ENCODE results near the gene VCPKMT.
A peak's percentile ranks its signal among the peaks of the same experiment; 100 is the strongest.

Gene VCPKMT

DNA sequence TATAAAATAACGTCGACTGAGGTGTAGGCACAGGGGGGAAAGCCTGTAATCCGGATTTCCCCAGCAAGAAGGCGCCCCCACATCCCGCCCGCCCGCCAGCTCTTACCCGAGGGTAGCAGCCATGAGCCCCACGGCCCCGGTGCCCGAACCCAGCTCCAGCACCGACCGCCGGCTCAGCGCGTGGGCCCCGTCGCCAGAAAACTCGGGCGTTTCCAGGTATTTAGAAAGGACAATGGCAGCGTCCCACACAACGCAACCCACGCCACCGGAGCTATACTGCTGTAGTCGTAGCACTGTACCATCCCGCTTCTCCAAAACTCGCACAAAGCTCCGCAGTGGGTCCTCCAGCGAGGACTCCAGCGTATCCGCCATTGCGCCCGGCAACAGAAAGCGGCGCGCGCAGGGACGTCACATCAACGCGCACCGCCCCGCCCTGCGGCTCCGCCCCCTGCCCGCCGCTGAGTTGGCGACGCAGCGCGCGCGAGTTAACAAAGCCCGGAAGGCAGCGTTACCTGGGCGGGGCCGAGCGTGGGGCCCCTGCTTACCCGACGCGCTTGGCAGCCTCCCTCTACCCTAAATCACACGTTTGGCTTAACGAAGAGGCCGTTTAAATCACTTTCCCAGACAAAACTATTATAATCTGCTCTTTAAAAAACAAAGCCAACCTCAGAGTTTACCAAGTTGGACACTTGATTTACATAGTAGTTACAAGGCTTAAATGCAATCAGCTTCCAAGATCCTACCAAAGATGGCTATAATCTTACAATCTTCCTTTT is at the start of gene VCPKMT:
VCPKMT (minus strand) TSS at position 392 of the 776 bp plus-strand sequence; CDS start at position 372, 20 bp downstream.
- CTCF ChIA-PET = interaction anchor here (0.7 to 1.2 kb wide), 2 partner anchors 237 to 254 kb away, joined by 4 read pairs; no protein-coding TSS in a partner anchor
- peak; percentile 93 for DNase-seq (ENCODE audit: extremely low spot score)
- no peak for TF ChIP-seq LEF1 (IDR thresholded peaks at IDR 0.05; ENCODE audit: borderline replicate concordance)
- peak; percentile 55; the same call in 1 of the 2 replicates for TF ChIP-seq ELF4 (IDR thresholded peaks at IDR 0.05)
- TF ChIP-seq, protein P1, sequence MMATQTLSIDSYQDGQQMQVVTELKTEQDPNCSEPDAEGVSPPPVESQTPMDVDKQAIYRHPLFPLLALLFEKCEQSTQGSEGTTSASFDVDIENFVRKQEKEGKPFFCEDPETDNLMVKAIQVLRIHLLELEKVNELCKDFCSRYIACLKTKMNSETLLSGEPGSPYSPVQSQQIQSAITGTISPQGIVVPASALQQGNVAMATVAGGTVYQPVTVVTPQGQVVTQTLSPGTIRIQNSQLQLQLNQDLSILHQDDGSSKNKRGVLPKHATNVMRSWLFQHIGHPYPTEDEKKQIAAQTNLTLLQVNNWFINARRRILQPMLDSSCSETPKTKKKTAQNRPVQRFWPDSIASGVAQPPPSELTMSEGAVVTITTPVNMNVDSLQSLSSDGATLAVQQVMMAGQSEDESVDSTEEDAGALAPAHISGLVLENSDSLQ (IDR thresholded peaks at IDR 0.05) = peak; percentile 66
- no peak for TF ChIP-seq FOXK2 (IDR thresholded peaks at IDR 0.05)
- TF ChIP-seq HDGF (IDR thresholded peaks at IDR 0.05; ENCODE audit: borderline replicate concordance) = 0 out of 2 replicates have a peak, but pooled peaks have one; percentile 77
- POLR2A ChIA-PET = interaction anchor here (0.9 to 1.9 kb wide), 7 partner anchors 8 to 444 kb away, joined by 3 to 8 read pairs (median 5); partner anchors contain the start of genes ATL1 and NEMF

DNA sequence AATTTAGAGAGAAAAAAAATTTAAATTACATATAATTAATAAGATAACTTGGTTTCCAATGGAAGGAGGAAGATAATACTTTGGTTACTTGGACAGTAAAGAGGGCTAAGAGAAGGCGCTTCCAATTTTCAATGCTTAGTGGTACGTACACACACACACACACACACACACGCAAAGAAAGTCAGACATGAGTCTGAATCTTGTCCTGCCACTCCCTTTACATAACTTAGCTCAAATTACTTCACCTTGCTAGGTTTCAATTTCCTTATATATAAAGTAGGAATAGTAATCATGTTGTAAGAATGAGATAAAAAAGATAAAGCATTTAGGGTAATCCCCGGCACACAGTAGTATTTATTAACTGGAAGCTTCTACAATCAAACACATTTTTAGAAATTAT is 39.7 kb upstream of the VCPKMT start:
- ChIA-PET CTCF (interaction anchor here (0.7 kb wide), 1 partner anchor 285 kb away, joined by 3 read pairs; no protein-coding TSS in a partner anchor), POLR2A (no interaction called here)
- TF ChIP-seq NFRKB (IDR thresholded peaks at IDR 0.05) (no peak), FOXM1 (IDR thresholded peaks at IDR 0.05; ENCODE audit: borderline replicate concordance) (no peak), TARDBP (IDR thresholded peaks at IDR 0.05) (no peak), ARNT (IDR thresholded peaks at IDR 0.05) (no peak), SUZ12 (IDR thresholded peaks at IDR 0.05) (no peak), LEF1 (IDR thresholded peaks at IDR 0.05; ENCODE audit: borderline replicate concordance) (no peak), BHLHE40 (IDR thresholded peaks at IDR 0.05; ENCODE audit: borderline replicate concordance) (no peak), FOXA1 (IDR thresholded peaks at IDR 0.05) (no peak), HDGF (IDR thresholded peaks at IDR 0.05; ENCODE audit: borderline replicate concordance) (no peak), ELF4 (IDR thresholded peaks at IDR 0.05) (no peak), SP1 (IDR thresholded peaks at IDR 0.05) (no peak), L3MBTL2 (conservative IDR thresholded peaks at IDR 0.05) (no peak), ZNF384 (IDR thresholded peaks at IDR 0.05) (no peak), FOXK2 (IDR thresholded peaks at IDR 0.05) (no peak), CTBP1 (IDR thresholded peaks at IDR 0.05; ENCODE audit: borderline replicate concordance) (no peak)
- TF ChIP-seq, protein P1 (IDR thresholded peaks at IDR 0.05) = no peak
- no peak for DNase-seq (ENCODE audit: extremely low spot score)

DNA sequence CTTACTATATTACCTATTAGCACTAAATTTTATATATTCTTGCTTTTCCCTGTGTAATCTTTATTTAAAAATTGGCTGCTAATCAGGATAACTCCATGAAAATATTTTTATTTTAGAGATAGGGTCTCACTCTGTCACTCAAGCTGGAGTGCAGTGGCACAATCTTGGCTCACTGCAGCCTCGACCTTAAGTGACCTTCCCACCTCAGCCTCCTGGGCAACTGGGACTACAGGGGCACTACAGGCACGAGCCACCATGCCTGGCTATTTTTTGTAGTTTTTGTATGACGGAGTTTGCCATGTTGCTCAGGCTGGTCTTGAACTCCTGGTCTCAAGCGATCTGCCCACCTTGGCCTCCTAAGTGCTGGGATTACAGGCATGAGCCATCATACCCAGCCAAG is 32.4 kb upstream of the VCPKMT start:
- ChIA-PET CTCF (interaction anchor here (0.7 kb wide), 1 partner anchor 390 kb away, joined by 3 read pairs; no protein-coding TSS in a partner anchor), POLR2A (no interaction called here)
- no peak for TF ChIP-seq TARDBP (IDR thresholded peaks at IDR 0.05)
- TF ChIP-seq ARNT (IDR thresholded peaks at IDR 0.05) = no peak
- no peak for TF ChIP-seq LEF1 (IDR thresholded peaks at IDR 0.05; ENCODE audit: borderline replicate concordance)
- no peak for TF ChIP-seq SUZ12 (IDR thresholded peaks at IDR 0.05)
- TF ChIP-seq HDGF (IDR thresholded peaks at IDR 0.05; ENCODE audit: borderline replicate concordance) = no peak
- no peak for TF ChIP-seq ZNF384 (IDR thresholded peaks at IDR 0.05)
- no peak for TF ChIP-seq NFRKB (IDR thresholded peaks at IDR 0.05)
- no peak for TF ChIP-seq CTBP1 (IDR thresholded peaks at IDR 0.05; ENCODE audit: borderline replicate concordance)
- no peak for TF ChIP-seq FOXM1 (IDR thresholded peaks at IDR 0.05; ENCODE audit: borderline replicate concordance)
- TF ChIP-seq, protein P1 (IDR thresholded peaks at IDR 0.05) = no peak
- no peak for TF ChIP-seq FOXA1 (IDR thresholded peaks at IDR 0.05)
- no peak for TF ChIP-seq ELF4 (IDR thresholded peaks at IDR 0.05)
- no peak for TF ChIP-seq SP1 (IDR thresholded peaks at IDR 0.05)
- TF ChIP-seq L3MBTL2 (conservative IDR thresholded peaks at IDR 0.05) = no peak
- no peak for TF ChIP-seq BHLHE40 (IDR thresholded peaks at IDR 0.05; ENCODE audit: borderline replicate concordance)
- TF ChIP-seq FOXK2 (IDR thresholded peaks at IDR 0.05) = no peak
- DNase-seq (ENCODE audit: extremely low spot score) = no peak

DNA sequence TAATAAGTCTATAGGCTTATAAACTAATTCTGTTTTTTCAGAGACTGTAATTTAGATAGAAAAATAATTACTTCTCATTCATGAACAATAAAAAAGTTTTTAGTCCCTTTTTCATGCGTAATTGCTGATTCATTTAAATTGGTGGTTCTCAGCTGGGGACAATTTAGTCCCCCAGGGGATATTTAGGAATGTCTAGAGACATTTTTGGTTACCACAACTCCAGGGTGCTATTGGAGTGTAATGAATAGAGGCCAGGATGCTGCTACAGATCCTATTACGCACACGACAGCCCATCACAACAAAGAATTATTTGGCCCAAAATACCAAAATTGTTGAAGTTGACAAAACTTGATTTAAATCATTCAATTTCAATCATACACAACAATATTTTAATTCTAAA is 22.8 kb upstream of the VCPKMT start:
- no peak for DNase-seq (ENCODE audit: extremely low spot score)
- CTCF ChIA-PET = no interaction called here
- TF ChIP-seq TARDBP (IDR thresholded peaks at IDR 0.05) = no peak
- TF ChIP-seq SP1 (IDR thresholded peaks at IDR 0.05) = no peak
- TF ChIP-seq NFRKB (IDR thresholded peaks at IDR 0.05) = no peak
- no peak for TF ChIP-seq CTBP1 (IDR thresholded peaks at IDR 0.05; ENCODE audit: borderline replicate concordance)
- TF ChIP-seq LEF1 (IDR thresholded peaks at IDR 0.05; ENCODE audit: borderline replicate concordance) = no peak
- TF ChIP-seq ELF4 (IDR thresholded peaks at IDR 0.05) = no peak
- TF ChIP-seq ZNF384 (IDR thresholded peaks at IDR 0.05) = no peak
- TF ChIP-seq BHLHE40 (IDR thresholded peaks at IDR 0.05; ENCODE audit: borderline replicate concordance) = no peak
- no peak for TF ChIP-seq FOXA1 (IDR thresholded peaks at IDR 0.05)
- no peak for TF ChIP-seq ARNT (IDR thresholded peaks at IDR 0.05)
- TF ChIP-seq SUZ12 (IDR thresholded peaks at IDR 0.05) = no peak
- POLR2A ChIA-PET = no interaction called here

DNA sequence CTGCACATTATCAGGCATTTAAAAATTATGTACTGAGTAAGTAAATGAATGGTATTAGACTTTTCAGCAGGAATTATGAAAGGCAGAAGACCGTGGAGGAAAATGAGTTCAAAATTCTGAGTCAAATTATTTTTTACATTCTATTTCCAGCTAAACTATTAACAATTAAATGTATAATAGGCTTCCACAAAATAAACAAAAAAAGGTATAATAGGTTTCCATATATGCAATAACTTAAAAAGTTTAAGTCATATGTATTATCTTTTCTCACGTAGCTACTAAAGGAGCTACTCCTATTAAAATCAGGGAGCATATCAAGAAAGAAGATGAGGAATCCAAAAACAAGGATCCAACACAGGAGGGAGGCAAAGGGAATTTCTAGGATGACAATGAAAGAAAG is 11.4 kb upstream of the VCPKMT start:
- DNase-seq (ENCODE audit: extremely low spot score) = no peak
- ChIA-PET POLR2A (no interaction called here), CTCF (no interaction called here)
- TF ChIP-seq TARDBP (IDR thresholded peaks at IDR 0.05) = no peak

DNA sequence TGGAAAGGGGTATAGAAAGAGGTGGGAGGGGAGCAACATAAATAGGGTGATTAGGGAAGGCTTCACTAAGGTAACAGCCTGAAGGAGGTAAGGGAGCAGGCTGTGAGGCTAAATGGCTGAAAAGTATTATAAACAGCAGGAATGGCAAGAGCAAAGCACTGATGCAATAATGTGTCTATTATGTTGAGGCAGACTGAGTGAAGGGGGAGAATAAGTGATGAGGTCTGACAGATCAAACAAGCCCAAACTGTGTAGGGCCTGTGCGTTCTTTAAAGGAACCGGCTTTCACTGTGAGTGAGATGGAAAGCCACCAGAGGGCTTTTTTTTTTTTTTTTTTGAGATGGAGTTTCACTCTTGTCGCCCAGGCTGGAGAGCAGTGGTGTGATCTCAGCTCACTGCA is 6.7 kb upstream of the VCPKMT start:
- ChIA-PET POLR2A (no interaction called here), CTCF (no interaction called here)
- no peak for TF ChIP-seq BHLHE40 (IDR thresholded peaks at IDR 0.05; ENCODE audit: borderline replicate concordance)
- TF ChIP-seq ZNF384 (IDR thresholded peaks at IDR 0.05) = 0 out of 2 replicates have a peak, but pooled peaks have one; percentile 15
- DNase-seq (ENCODE audit: extremely low spot score) = no peak

Measured in HEK293T (cell line).